Endometrium (tissue), 2 donors: ENCODE results near the gene CHEK1.
"Not testable (repeated sequence)": the region's sequence is repeated elsewhere in the genome, so short reads cannot be mapped to it uniquely, and the experiment has no call there.

Source experiments
- FAIRE-seq: peaks from 2 replicates; lab custom pipeline; 2012; peaks lifted over from hg19 to GRCh38; lab: Jason Lieb, UNC
- donor health status: control.
- donor health status: control.

CHEK1 gene

DNA sequence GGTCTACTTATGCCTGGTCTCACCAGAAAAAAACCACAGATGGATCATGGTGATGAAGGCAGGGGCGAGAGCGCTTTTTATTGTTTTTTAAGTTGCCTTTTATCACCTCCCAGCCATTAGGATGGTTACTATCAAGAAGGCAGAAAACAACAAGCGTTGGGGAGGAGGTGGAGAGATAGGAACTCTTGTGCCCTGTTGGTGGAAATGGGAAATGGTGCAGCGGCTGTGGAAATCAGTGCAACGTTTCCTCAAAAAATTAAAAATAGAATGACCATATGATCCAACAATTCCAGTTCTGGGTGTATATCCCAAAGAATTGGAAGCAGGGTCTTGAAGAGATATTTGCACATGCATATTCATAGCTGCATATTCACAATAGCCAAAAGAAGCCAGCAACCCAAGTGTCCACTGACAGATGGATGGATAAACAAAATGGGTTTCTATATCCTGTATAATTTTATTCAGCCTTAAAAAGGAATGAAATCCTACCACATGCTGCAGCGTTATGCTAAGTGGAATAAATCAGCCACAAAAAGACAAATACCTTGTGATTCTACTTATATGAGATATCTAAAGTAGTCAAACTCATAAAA, 76.2 kb downstream of the CHEK1 start:
- no peak for FAIRE-seq

DNA sequence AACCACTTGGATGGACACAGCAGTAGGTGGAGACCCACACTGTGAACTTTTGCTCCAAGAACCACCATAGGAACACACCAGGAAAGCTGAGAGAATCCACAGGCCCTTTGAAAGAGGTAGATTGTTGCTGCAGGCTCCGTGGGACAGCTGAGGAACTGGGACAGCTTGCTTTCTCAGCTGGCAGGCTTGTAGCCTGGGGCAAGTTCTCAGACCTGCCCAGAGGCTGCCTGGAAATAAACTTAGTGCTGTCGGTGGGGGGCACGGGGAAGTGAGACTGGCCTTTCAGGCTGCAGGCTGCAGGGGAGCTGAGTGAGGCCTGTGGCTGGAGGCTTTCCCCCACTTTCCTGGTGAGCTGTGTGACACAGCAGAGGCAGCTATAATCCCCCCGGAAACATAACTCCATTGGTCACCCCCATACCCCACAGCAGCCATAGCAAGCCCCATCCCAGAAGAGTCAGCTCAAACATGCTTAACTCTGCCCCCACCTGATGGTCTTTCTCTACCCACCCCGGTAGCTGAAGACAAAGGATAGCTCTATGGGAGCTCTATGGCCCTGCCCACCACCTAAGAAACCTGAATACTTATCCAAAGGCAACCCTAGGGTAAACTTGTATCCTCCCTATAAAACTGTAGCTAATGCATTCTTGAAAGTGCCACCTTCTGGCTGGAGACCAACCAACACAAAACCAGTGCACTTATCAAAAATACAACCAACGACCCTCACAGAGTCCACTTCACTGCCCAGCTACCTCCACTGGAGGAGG, 77.1 kb downstream of the CHEK1 start:
- no peak for FAIRE-seq

DNA sequence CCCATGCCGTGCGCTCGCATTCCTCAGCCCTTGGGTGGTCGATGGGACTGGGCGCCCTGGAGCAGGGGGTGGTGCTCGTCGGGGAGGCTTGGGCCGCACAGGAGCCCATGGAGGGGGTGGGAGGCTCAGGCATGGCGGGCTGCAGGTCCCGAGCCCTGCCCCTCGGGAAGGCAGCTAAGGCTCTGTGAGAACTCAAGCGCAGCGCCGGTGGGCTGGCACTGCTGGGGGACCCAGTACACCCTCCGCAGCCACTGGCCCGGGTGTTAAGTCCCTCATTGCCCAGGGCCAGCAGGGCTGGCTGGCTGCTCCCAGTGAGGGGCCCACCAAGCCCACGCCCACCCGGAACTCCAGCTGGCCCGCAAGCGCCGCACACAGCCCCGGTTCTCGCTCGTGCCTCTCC, 79.7 kb downstream of the CHEK1 start:
- not testable (repeated sequence) for FAIRE-seq

DNA sequence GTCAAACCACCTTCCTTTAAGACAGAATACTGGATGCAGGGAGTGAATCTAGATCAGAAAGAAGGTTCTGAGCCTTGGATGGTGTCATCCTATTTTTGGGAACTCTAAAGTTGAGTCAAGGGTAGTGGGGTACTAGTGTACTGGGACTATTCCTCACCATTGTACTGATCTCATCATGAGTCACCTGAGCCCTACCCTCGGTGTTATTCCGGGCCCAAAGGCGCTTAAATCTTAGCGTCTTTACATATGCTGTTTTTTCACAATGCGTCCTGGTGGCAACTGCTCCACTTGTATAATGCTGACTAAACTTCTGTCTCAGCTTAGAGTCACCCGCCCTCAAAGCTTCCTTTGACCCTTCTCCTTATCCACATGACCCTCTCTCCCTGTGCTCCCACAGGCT, 95.8 kb downstream of the CHEK1 start:
- FAIRE-seq: no peak

DNA sequence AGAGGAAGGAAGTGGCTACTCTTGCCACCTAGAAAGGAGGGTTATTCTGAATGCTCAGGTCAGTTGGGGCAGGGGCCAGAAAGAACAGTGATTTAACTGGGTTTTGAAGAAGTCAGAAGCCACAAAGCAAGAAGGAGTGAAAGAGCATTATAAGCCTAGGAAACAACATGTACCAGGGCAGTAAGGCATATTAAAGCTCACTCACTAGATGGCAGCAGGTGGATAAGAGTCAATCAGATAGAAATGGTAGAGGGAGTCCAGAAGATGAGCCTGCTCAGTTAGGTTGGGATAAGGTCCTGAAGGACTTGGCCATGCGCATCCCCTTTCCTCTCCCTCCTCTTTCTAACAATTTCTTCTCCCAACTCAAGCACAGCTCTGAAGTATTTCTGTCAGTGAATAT, 99.2 kb downstream of the CHEK1 start:
- no peak for FAIRE-seq
